ENCODE data around the gene ELAC1.

- TF ChIP-seq, protein P1, sequence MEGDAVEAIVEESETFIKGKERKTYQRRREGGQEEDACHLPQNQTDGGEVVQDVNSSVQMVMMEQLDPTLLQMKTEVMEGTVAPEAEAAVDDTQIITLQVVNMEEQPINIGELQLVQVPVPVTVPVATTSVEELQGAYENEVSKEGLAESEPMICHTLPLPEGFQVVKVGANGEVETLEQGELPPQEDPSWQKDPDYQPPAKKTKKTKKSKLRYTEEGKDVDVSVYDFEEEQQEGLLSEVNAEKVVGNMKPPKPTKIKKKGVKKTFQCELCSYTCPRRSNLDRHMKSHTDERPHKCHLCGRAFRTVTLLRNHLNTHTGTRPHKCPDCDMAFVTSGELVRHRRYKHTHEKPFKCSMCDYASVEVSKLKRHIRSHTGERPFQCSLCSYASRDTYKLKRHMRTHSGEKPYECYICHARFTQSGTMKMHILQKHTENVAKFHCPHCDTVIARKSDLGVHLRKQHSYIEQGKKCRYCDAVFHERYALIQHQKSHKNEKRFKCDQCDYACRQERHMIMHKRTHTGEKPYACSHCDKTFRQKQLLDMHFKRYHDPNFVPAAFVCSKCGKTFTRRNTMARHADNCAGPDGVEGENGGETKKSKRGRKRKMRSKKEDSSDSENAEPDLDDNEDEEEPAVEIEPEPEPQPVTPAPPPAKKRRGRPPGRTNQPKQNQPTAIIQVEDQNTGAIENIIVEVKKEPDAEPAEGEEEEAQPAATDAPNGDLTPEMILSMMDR (conservative IDR thresholded peaks at IDR 0.05 in 1 of 2, IDR thresholded peaks at IDR 0.05 in 1 of 2; ENCODE audit: low read depth in 1 of 2, low read length in 2 of 2) = no peak
- TF ChIP-seq EZH2 (IDR thresholded peaks at IDR 0.05; ENCODE audit: low read length, missing control alignments) = no peak
These were observed 43.5 kb upstream of the ELAC1 start for GRCh38 chr18:50924372-50924771.

Data from fibroblast of lung (primary cell).